Activated CD8-positive, alpha-beta memory T cell treated with anti-CD3 and anti-CD28 coated beads for 24 hours (primary cell): ENCODE measurements around the gene IL26.
A peak's percentile ranks its signal among the peaks of the same experiment; 100 is the strongest.

ENCODE experiments used
- DNase-seq: peaks from one replicate; pipeline ENCODE4 v3.0.0-alpha.2; 2020

Gene IL26

DNA sequence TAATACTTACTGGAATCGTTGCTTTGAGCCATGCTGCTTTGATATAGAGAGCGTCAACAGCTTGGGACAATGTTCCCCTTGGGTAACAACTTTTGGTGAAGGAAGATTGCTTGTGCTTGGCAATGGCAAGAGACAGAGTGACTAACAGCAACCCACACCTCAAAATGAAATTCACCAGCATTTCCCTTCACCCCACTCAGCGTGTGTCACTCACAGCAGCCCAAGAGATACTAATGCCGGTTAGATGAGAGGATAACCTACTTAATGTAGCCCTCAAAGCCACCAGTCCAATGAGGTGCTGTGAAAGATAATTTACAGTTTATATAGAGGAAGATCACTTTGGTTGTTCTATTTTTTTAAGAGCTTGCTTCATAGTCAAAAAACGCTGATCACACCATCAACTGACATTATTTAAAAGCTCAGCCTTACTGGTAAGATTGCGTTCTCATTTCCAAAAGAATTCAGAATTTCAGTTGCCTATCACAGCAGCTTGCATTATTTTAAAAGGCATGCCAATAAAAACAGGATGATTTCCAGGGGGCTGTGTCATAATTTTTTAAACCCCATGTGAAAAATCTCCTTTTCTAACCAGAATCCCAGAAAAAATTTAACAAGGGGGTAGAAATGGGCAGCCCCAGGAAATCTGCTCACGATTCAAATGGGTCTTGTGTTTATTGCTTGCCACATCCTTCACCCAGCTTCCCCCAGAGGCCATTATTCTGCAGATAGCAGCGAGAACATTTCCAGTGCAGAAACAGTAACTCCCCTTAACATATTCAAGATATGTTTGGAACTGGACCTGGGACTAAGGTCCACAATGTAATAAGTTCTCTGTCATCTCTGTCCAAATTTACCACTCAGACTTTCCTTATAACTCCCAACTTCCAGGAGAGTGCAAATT lies at the start of gene IL26:
IL26 (minus strand) TSS at position 235 of the 901 bp plus-strand sequence; CDS start at position 181, 54 bp downstream.
- no peak for DNase-seq

GRCh38 chr12:68272732-68273131 lies 47.1 kb upstream of the IL26 start:
- DNase-seq, result no peak

DNA sequence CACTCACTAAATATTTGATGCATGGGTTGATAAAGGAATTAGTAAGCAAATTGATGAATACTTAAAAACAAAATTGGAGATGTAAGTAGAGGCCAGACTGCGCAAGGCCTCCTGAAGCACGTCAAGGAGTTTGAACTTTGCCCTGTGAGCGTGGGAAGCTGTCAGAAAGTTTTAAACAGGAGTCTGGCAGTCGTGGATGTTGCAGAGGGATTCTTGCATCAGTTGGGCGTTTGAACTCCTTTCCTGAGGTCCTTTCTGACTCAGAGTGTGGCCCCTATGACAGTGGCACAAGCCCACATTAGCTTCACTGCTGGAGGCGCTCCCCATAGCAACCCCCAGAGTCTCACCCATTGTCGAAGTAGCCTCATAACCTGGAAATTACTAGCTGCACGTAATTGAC lies 45.7 kb upstream of the IL26 start:
- DNase-seq, result no peak

- DNase-seq, result no peak
These were observed 44.7 kb upstream of the IL26 start for GRCh38 chr12:68270358-68270757.

- no peak for DNase-seq
These were observed 44.2 kb upstream of the IL26 start for GRCh38 chr12:68269779-68270178.

- DNase-seq, result no peak
These were observed 43.4 kb upstream of the IL26 start for GRCh38 chr12:68268967-68269366.

DNA sequence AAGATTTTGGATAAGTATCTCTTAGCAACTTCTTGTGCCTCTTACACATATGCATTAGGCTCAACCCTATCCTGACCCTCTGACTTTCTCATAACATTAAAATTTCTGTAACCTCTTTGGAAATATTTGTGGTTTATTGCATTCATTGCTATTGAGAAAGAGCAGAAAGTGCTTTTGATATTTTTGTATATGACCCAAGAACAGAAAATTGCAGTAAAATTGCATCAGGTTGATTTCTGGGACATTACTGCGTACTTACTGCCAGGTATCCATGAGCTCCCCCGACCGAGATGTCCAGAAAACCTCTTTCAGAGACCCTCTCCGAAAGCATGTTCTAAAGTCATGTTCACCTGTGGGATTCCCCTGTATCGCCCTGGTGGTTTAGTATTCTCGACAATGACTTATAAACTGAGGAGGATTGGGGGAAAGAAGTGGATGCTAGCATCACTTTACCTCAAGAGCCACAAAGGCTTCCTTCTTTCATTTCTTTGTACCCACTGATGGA lies 42.3 kb upstream of the IL26 start:
- no peak for DNase-seq

- DNase-seq, result no peak
These were observed 39.2 kb upstream of the IL26 start for GRCh38 chr12:68264857-68265256.

DNA sequence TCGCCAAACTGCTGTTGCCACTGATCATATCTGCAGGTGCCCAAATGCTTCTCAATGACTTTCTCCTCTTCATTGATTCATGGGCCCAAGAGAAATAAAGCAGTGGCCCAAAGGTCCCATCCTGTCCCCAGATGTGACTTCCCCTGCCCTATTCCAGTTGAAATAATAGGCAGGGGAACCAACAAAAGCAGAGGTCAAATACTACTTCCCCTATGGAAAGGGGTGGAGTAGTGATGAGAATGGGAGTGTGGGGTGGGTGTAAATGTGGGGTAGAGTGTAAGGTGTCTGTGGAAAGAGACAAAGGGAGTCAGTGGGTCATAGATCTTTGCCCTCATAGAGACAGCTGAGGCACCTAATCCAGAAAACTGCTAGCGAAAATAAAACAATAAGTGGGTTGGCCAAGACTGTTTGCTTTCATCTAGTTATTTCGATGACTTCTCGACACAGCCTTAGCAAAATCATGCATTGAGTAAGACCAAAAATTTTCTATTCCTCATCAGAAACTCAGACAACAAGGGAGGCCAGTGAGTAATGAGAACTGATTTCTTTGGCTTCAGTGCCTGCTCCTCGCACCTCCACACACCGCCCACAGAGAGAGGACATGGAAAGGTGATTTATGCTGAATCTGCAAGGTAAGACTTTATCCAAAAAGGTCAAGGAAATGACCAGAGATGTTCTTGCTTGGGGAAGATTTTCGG lies 38.7 kb upstream of the IL26 start:
- no peak for DNase-seq

DNA sequence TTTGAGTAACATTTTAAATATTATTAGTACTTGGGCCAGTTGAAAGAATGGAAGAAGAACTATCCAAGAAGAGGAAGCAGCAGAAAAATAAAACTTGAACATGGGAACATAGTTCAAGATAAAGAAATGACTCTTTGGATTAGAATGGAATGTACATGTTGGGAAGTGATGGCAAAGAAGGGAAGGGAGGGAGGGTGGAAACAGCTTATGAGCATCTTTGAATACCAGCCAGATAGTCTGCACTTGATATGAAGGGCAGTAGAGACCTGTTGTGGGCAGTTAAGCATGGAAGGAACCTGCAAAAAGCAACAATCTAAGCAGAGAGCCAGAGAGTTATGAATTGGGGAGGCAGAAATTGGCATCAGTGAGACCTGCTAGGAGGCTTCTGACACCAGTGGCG lies 37.8 kb upstream of the IL26 start:
- DNase-seq, result no peak

DNA sequence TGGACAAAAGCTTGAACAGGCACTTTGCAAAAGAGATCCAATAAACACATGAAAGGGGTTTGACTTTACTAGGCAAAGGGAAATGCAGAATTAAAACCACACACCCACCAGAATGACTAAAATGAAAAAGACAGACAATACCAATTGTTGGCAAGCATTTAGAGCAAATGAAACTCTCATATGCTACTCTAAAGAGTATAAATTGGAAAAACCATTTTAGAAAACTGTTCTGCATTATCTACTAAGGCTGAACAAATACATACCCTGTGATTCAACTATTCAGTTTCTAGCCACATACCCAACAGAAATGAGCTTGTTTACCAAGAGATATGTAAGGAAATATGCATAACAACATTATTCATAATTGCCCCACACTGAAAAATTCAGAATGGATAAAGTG lies 36.3 kb upstream of the IL26 start:
- no peak for DNase-seq

GRCh38 chr12:68260153-68260552 lies 34.5 kb upstream of the IL26 start:
- DNase-seq, result no peak

GRCh38 chr12:68259318-68259940 lies 33.8 kb upstream of the IL26 start:
- no peak for DNase-seq

DNA sequence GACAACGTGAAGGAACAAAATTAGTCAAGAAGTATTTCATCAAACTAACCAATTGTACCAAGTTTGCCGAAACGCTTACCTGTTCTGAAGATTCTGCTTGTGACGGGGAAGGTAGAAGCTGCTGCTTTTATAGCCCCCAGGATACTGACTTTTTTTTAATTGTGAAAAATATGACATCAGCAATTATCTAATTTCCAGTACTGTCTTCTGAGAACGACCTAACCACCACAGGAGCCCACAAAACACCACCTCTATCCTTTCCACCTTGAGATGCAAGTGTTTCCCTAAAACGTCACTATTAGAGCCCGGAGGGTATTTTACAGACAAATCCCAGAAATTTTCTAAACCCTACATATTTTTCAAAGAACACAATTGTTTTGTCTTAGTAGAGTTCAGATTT lies 27.9 kb upstream of the IL26 start, which contains the start of gene IL22:
IL22 (minus strand) TSS at position 101 of the 400 bp plus-strand sequence. CDS start 156 bp downstream, outside the sequence.
- DNase-seq, result no peak

DNA sequence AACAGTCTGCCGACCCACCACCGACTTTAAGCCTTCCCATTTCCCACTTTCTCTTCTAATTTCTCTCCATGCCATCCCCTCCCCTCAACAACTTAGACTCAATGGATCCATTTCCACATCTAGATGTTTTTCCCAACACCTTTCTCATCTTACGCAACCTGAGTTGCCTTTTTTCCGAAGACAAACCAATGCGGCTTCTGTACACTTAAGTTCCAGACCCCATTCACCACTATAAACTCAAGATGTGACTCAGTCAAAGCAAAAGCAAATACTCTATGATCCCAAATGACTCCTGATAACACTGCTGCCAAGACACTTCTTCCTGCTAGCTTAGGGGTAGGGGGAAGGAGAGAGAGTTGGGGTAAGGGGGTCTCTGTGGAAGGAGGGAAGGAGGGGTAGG lies 26.5 kb upstream of the IL26 start:
- no peak for DNase-seq

- no peak for DNase-seq
These were observed 24.8 kb upstream of the IL26 start for GRCh38 chr12:68250454-68250853.

GRCh38 chr12:68247785-68248184 lies 22.2 kb upstream of the IL26 start:
- DNase-seq, result no peak

GRCh38 chr12:68246350-68246749 lies 20.7 kb upstream of the IL26 start:
- no peak for DNase-seq

DNA sequence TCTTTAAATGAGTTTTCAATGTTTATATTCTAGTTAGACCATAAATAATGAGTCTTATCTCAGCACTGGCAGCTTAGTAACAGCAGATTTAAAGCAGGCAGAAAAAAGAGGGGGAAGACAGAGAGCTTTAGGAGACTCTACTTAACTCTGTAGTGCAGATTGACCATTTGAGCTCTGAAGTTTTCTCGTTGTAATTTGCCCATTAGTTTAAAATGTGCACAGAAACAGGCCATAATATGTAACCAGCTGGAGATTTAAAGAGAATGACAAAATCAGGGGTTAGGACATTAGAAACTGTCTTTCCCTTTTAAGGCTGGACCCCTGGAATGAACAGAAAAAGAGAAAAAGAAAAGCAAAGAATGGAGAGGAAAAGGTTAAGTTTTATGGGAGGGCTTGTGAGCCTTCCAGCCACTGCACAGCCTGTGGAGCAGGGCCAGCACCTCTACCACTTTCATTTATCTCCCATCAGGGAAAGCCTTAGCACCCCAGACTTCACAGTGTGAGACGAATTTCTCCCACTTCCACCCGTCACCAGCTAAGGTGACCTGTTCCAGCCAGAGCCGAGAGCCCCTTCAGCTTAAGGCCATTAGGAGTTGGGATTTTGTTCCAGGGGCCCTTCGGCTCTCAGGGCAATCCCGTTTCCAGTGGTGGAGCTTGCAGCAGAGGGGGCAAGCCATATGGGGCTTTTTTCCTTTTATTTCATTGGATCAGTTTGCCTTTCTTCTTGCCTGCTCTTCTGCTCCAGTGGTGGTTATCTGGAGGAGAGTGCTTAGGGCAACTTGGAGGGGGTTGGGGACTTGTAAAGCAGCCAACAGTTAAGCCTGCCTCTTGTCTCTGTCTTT lies 19.8 kb upstream of the IL26 start:
- DNase-seq, result no peak

DNA sequence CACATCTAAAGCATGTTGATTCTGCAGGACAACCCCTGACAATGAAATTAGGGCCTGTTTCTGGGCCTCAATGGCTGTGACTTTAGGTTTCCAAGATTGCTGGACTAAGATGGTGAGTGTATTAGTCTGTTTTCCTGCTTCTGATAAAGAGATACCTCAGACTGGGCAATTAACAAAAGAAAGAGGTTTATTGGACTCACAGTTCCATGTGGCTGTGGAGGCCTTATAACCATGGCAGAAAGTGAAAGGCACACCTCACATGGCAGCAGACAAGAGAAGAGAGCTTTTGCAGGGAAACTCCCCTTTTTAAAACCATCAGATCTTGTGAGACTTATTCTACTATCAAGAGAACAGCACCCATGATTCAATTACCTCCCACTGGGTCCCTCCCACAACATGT lies 17.2 kb upstream of the IL26 start:
- no peak for DNase-seq

DNA sequence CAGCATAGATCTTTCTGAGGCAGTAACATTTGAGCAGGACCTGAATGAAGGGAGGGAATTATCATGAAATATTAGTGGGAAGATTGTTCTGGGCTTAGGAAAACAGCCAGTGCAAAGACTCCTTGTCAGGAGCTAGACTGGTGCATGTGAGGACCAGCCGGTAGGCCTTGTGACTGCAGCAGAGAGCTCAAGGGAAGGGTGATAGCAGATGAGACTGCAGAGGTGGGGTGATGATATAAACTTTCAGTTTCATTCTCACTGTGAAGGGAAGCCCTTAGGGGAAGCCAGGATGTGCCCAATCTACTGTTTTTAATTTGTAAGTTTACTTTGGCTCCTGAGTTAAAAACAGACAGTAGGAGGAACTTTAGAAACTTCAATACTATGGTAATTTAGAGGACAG lies 15.4 kb upstream of the IL26 start:
- DNase-seq, result peak; percentile 67

DNA sequence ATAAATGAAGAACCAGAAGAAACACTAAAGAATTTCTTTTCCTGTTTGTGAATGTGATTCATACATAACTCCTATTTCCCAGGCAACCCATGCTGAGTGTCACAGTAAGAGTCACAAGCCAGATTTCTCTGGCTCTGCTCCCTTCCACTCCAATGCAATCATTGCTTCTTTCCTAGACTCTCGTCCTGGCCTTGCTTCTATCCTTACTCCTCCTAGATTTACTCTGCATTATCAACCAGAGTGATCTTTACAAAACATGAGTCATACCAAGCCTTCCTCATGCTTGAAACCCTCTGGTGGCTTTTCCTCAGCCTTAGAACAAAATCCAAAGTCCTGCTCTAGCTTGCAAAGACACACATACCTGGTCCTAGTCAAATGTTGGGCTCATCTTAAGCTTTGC lies 14.5 kb upstream of the IL26 start:
- DNase-seq, result no peak
